ENCODE results near the gene YPEL1.

GRCh38 chr22:21650280-21650679 is 85.3 kb downstream of the YPEL1 start:
- TF ChIP-seq POLR2AphosphoS5 (IDR thresholded peaks at IDR 0.05) (no peak), POLR2A (IDR thresholded peaks at IDR 0.05) (no peak)
